ENCODE data around the gene C1QTNF12.
A peak's percentile ranks its signal among the peaks of the same experiment; 100 is the strongest.

C1QTNF12 gene

DNA sequence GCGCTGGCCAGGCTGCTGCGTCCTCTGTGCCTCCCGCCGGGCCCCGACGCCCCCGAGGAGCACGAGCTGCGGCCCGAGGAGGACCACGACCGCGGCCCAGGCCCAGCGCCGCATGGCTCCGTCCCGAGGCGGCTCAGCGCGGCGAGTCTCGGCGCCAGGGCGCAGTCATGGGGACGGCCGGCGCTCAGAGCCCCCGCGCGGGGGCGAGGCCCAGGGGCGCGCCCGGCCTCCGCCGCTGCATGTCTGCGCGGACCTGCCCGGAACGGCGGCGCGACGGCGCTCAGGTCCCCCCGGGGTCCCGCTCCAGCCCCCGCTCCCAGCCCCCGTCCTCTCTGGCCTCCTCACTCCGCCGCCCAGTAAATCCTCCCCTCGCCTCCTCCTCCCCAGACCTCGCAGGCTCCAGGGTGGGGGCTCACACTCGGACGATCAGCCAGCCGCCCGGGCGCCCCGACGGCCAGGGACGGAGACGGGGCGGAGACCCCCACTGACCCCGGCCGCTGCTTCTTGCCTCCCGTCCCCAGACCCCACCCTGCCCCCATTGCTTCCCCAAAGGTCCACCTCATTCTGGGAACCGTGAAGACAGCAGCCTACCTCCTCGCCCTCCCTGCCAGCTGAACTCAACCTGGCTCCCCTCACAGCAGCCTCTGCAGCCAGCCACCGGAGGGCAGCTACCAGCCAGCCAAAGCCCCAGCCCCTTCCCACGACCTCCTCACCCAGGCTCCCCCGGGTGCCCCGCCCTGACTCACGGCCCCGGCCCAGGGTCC lies at the start of gene C1QTNF12:
Gene C1QTNF12 (minus strand): TSS at position 146 of the 764 bp plus-strand sequence. CDS start 32 bp downstream, at position 114.
- DNase-seq: no peak

DNA sequence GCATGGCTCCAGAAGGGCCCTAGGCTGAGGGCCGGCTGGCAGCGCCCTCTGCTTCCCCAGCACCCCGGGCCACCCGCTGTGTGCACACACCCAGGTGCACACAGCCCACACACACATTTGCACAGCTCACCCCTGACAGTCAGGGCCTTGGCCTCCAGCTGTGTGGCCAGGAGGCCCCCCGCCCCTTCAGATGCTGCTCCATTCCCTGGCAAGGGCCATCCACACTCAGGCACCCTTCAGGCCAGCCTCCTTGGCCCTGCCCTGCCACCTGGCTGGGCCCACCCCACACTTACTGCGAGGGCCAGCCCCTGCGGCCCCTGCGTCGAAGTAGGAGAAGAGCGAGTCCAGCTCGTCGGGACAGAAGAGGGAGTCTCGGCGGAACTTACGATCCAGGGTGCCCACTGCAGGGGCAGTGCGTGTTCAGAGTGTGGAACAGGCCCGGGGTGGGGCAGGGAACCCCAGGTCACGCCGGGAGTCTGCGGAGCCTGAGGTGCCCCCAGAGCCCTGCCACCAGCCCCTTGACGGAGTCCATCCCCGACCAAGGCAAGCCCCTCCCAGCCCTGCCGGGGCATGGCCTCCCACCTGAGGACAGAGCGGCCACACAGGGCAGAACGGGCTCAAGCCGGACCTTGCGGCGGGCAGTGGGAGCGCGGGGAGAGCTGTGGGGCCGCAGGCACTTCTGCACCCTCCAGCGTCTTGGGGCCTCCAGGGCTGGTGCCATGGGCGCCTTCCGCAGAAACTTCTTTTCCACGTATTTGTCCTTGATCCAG lies 48.8 kb upstream of the C1QTNF12 start:
- DNase-seq: no peak

DNA sequence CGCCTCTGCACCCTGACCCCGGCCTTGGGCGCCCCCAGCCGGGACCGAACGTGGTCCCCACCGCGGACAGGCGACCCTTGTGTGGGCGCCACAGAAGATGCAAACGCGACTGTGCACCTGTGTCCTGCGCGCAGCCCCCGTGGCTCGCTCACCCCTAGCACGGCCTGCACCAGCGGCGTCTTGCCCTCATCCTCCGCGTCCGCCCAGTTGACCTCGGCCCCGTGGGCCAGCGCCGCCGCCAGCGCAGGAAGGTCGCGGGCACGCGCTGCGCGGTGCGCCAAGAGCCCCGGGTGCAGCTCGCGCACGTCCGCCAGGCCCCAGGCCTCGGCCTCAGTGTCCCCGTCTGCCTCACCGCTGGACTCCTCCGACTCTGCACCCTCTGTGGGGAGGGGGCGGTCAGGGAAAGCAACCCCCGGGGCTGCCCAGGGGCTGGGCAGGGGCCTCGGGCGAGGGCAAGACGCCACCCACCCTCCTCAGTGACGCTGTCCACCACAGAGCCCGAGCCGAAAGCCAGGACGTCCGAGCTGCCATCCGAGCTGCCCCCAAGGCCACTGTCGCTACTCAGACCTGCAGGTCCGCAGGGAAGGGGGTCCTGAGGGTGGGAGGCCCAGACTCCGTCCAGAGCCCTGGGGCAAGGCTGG lies 47.8 kb upstream of the C1QTNF12 start:
- DNase-seq: no peak

DNA sequence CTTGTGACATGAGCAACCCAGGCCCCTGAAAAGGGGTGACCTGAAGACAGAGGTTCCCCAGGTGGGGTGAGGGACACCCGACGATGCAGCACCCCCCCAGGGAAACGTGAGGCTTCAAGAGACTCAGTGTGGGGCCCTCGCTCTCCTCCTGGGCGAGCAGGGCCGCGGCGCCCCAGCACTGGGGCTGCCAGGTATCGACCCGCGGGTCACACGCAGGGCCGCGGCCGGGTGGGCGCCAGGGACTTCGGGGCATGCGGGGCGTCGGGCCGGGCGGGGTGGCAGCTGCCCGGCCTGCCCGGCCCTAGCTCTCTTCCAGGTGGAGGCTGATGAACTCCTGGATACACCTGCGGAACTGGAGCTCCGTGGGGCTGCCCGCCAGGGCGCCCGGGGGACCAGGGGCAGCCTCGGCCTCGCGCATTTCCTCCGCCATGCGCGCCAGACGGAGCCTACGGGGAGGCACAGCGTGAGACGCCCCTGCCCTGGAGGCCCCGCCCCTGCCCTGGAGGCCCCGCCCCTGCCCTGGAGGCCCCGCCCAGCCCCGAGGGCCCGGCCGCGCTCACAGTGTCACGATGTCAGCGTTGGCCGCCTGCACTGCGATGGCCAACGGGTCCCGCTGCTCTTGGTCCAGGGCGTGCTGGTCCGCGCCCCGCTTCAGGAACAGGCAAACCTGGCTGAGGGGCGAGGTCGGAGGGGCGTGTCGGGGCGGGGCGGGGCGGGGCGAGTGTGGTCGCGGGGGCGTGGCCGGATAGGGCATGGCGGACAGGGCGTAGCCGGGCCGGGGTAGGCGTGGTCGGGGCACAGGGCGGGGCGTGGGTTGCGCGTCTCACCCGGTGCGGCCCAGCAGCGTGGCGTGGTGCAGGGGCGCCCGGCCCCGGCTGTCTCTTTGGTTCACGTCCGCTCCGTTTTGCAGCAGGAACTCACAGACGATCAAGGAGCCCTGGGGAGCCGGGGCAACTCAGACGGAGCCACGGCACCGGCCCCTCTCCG lies 47.0 kb upstream of the C1QTNF12 start:
- DNase-seq: no peak

- DNase-seq: no peak
These were observed 46.3 kb upstream of the C1QTNF12 start for GRCh38 chr1:1292851-1293250.

- no peak for DNase-seq
These were observed 45.9 kb upstream of the C1QTNF12 start for GRCh38 chr1:1292442-1292779.

GRCh38 chr1:1291548-1292441 lies 45.3 kb upstream of the C1QTNF12 start:
- peak; percentile 69 for DNase-seq

DNA sequence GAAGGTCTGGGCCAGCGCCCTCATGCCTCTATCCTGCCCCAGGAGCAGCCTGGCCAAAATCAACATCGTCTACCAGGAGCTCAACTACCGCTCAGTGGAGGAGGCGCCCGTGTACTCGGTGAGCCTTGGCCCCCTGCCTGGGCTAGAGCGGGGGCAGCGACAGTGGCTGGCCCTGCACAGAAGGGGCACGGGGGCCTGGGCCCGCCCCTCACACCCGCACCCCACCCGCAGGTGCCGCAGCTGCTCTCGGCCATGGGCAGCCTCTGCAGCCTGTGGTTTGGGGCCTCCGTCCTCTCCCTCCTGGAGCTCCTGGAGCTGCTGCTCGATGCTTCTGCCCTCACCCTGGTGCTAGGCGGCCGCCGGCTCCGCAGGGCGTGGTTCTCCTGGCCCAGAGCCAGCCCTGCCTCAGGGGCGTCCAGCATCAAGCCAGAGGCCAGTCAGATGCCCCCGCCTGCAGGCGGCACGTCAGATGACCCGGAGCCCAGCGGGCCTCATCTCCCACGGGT lies 44.6 kb upstream of the C1QTNF12 start:
- DNase-seq: no peak

DNA sequence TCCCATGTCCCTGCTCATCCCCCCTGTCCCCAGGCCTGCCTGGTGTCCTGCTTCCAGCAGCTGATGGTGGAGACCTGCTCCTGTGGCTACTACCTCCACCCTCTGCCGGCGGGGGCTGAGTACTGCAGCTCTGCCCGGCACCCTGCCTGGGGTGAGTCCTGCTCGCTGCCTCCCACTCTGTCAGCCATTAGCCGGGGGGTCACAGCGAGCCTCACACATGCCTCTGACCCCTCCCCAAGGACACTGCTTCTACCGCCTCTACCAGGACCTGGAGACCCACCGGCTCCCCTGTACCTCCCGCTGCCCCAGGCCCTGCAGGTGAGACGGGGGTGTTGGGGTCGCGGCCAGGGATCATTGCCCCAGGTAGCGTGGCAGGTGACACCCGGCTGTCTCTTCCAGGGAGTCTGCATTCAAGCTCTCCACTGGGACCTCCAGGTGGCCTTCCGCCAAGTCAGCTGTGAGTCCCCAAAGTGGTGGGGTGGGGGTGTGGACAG lies 43.8 kb upstream of the C1QTNF12 start:
- peak; percentile 68 for DNase-seq

DNA sequence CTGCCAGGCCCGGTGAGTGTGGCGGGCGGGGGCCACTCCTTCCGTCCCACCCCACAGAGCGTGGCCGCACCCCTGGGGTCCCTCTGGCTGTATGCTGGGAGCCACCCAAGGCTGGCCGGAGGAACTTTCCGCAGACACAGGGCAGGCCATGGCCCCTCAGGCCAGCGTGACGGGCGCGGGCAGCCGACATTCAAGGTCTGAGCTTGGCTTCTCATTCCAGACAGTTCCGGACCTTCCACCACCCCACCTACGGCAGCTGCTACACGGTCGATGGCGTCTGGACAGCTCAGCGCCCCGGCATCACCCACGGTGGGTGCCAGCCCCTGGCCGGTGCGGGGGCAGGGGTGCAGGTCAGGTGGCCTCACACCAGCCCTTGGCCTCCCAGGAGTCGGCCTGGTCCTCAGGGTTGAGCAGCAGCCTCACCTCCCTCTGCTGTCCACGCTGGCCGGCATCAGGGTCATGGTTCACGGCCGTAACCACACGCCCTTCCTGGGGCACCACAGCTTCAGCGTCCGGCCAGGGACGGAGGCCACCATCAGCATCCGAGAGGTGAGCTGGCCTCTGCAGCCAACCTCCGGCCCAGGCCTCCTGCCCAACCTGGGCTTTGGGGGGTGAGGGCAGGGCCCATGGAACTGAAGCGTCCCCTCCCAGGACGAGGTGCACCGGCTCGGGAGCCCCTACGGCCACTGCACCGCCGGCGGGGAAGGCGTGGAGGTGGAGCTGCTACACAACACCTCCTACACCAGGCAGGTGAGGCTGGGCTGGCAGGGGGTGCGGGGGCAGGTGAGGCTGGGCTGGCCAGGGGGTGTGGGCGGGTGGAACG lies 41.0 kb upstream of the C1QTNF12 start:
- no peak for DNase-seq

- DNase-seq: no peak
These were observed 40.1 kb upstream of the C1QTNF12 start for GRCh38 chr1:1286313-1287261.

DNA sequence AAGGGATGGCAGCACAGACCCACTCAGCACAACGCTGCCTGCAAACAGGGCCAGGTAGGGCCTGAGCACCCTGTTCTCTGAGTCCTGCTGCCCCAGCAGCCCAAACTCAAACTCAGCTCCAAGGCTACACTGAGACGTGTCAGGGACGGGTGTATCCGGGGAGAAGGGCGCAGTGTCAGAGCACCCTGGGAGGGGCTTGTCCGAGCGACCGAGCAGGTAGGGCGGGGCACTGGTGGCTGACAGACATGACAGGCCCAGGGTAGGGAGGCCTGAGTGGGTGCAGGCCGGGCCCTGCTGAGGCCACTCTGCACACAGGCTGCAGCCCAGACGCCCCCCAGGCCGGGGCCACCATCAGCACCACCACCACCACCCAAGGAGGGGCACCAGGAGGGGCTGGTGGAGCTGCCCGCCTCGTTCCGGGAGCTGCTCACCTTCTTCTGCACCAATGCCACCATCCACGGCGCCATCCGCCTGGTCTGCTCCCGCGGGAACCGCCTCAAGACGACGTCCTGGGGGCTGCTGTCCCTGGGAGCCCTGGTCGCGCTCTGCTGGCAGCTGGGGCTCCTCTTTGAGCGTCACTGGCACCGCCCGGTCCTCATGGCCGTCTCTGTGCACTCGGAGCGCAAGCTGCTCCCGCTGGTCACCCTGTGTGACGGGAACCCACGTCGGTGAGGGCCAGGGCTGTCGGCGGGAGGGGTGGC lies 39.2 kb upstream of the C1QTNF12 start:
- DNase-seq: no peak

DNA sequence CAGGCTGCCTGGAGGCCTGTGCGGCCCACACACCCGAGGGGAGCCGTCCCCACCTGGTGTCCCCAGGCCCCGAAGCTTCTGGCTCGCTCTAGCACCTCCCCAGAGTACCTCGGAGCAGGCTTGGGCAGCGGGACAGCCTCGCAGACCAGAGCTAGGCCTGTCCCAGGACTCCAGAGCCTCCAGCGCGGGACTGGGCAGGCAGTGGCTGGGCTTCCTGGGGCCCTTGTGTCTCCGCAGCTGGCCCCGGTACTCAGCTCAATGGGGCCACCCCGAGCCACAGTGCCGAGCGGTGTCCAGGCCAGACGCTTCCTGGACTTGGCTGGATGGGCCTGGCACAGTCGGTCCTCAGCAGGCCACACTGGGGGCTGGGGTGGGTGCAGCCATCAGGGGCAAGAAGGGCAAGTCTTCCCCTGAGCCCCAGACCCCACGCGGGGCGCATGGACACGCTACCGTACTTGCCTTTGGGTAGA lies 38.6 kb upstream of the C1QTNF12 start:
- DNase-seq: no peak

DNA sequence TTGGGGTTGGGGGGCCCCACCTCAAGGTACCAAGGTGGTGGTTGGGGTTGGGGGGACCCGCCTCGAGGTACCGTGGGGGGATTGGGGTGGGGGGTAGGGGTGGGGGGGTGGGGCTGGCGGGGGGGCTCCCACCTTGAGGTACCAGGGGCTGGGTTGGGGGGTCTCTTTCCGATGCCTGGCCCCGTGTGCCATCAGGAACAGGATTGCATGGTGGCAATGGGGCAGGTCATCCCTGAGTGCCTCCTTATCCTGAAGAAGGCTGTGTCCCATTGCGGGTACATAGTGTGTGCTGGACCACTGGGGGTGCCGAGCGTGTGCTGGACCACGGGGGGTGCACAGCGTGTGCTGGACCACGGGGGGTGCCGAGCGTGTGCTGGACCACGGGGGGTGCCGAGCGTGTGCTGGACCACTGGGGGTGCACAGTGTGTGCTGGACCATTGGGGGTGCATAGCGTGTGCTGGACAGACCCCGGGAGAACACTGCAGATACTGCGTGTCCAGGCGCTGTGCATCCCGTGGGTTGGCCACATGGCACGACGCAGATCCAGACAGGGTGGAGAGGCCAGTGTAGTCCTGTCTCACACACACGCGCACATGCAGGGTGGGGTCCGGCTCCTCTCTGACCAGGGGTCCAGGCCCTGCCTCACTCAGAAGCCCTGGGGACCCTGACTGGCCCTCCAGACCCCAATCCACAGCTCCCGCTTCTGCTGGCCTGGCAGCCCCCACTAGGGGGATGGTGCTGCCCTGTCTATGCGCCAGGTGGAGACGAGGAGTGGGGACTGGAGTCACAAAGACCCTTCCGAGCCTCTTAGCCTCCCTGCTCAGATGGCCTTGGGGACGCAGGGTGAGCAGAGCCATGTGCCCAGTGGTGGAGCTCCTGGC lies 37.9 kb upstream of the C1QTNF12 start:
- no peak for DNase-seq

- DNase-seq: no peak
These were observed 37.3 kb upstream of the C1QTNF12 start for GRCh38 chr1:1283821-1284220.

DNA sequence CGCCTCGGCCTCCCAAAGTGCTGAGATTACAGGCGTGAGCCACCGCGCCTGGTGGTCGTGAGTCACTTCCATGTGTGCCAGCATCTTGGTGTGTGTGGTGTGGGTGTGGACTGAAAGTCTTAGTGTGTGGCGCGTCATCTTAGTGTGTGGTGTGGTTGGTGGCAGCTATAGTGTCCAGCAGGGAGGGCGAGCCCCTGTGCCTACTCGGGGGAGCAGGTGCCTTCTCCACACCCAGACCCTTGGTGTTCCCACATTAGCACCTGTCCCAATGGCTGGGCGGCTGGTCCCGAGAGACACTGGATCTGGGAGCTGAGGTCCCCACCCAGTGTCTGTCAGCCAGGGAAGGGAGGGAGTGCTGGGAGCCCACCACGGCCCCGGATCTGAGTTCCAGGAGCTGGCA lies 36.5 kb upstream of the C1QTNF12 start:
- no peak for DNase-seq

All from stimulated activated CD4-positive, alpha-beta T cell treated with anti-CD3 and anti-CD28 coated beads, Interleukin-12 subunit alpha, Interleukin-12 subunit beta, amount 100 ng/mL, for 4 hours (primary cell).